HepG2 (cell line): Measurements from ENCODE around the gene DBNDD2. TPM values are rescaled to one million over a fixed set of nuclear protein-coding genes. Genes with fewer than 3 reads are reported as not detected.

Experiments used
- ASH2L ChIP-seq: fragments of 300-600, 200-600 bp; sonication (generic); IDR thresholded peaks from 2 replicates; pipeline ENCODE4 v1.7.0; 2017; ENCODE audit warnings: low read depth, mild to moderate bottlenecking, moderate library complexity, mixed read lengths, low read length; ENCODE audit not compliant: insufficient read length
- BCLAF1 ChIP-seq: fragments of 450-650 bp; IDR thresholded peaks from 2 replicates; pipeline ENCODE4 v1.6.1; 2017; ENCODE audit warnings: mild to moderate bottlenecking
- EP300 ChIP-seq, 3 experiments: sonication (generic) in 1 of 3; formaldehyde crosslinking in 1 of 3; IDR thresholded peaks; 2 replicates each; pipeline versions ENCODE4 v1.5.1 to v1.6.1; 2011 to 2020; ENCODE audit warnings: low read depth in 2 of 3, low read length in 2 of 3, borderline replicate concordance in 1 of 3, improper control_type of control experiment in 1 of 3, mild to moderate bottlenecking in 1 of 3, missing genetic modification reagents in 1 of 3, moderate library complexity in 1 of 3
- GATA4 ChIP-seq: sonication (generic); IDR thresholded peaks from 2 replicates; pipeline ENCODE4 v1.6.1; 2016; ENCODE audit warnings: antibody characterized with exemption, low read depth, borderline replicate concordance
- GATAD1 ChIP-seq: IDR thresholded peaks from 2 replicates; pipeline ENCODE4 v1.6.1; 2016; ENCODE audit warnings: missing genetic modification reagents, missing compliant biosample characterization
- HCFC1 ChIP-seq: fragments of 150-350 bp; IDR thresholded peaks from 2 replicates; pipeline ENCODE4 v1.6.1; 2014; ENCODE audit warnings: low read depth, low read length
- NAIF1 ChIP-seq: sonication (generic); formaldehyde crosslinking; IDR thresholded peaks from 2 replicates; pipeline ENCODE4 v1.5.0; 2020; ENCODE audit warnings: mild to moderate bottlenecking, missing genetic modification reagents, borderline replicate concordance
- NFAT5 ChIP-seq: sonication (generic); formaldehyde crosslinking; IDR thresholded peaks from 2 replicates; pipeline ENCODE4 v1.4.0; 2020; ENCODE audit warnings: missing genetic modification reagents
- NFIC ChIP-seq: IDR thresholded peaks from 2 replicates; pipeline ENCODE4 v1.6.1; 2012; ENCODE audit warnings: mild to moderate bottlenecking, low read length, inconsistent platforms
- SIX1 ChIP-seq: sonication (generic); formaldehyde crosslinking; IDR thresholded peaks from 2 replicates; pipeline ENCODE4 v1.4.0; 2020; ENCODE audit warnings: missing genetic modification reagents, borderline replicate concordance
- SOX5 ChIP-seq: IDR thresholded peaks from 2 replicates; pipeline ENCODE4 v1.6.1; 2016; ENCODE audit warnings: borderline replicate concordance
- STAT5B ChIP-seq: sonication (generic); formaldehyde crosslinking; IDR thresholded peaks from 2 replicates; pipeline ENCODE4 v1.4.0; 2020; ENCODE audit warnings: missing genetic modification reagents
- TCF12 ChIP-seq, 2 experiments: fragments of 450-650 bp in 1 of 2; sonication (generic) in 1 of 2; formaldehyde crosslinking in 1 of 2; IDR thresholded peaks; 2 replicates each; pipeline versions ENCODE4 v1.6.1 to v1.8.0; 2017 to 2022; ENCODE audit warnings: antibody characterized with exemption in 1 of 2, mild to moderate bottlenecking in 1 of 2, missing genetic modification reagents in 1 of 2, moderate library complexity in 1 of 2
- TCF7L2 ChIP-seq: IDR thresholded peaks from 2 replicates; pipeline ENCODE4 v1.6.1; 2011; ENCODE audit warnings: mild to moderate bottlenecking, low read depth, low read length, moderate library complexity
- TEAD2 ChIP-seq: sonication (generic); formaldehyde crosslinking; IDR thresholded peaks from 2 replicates; pipeline ENCODE4 v1.9.0; 2021; ENCODE audit warnings: missing genetic modification reagents
- TEAD3 ChIP-seq: optimal IDR thresholded peaks from 2 replicates; pipeline ENCODE3; 2016; ENCODE audit warnings: borderline replicate concordance
- THAP11 ChIP-seq: IDR thresholded peaks from 2 replicates; pipeline ENCODE4 v1.6.1; 2016; ENCODE audit warnings: missing biosample characterization, missing genetic modification reagents
- ZBTB43 ChIP-seq: sonication (generic); formaldehyde crosslinking; conservative IDR thresholded peaks from 2 replicates; pipeline ENCODE4 v1.4.0; 2020; ENCODE audit warnings: missing genetic modification reagents
- ZNF414 ChIP-seq: sonication (generic); formaldehyde crosslinking; IDR thresholded peaks from 2 replicates; pipeline ENCODE4 v1.5.0; 2020; ENCODE audit warnings: missing genetic modification reagents
- polyA plus RNA-seq, 8 experiments: library from polyadenylated mRNA; depleted of rRNA in 3 of 8; stranded (reverse) in 7 of 8; unstranded in 1 of 8; fragments of >200 nt; fragmentation: Illumina TruSeq in 4 of 8; extraction: Trizol in 4 of 8; gene quantifications; 2 replicates each; pipeline versions ENCODE4 v1.2.1 to v1.2.3, GENCODE V29; 2011 to 2016; ENCODE audit warnings: low read depth in 4 of 8, missing spikeins in 1 of 8, mixed read lengths in 1 of 8; ENCODE audit not compliant: insufficient read depth in 1 of 8
- total RNA-seq, 5 experiments: library from RNA; depleted of rRNA; stranded (reverse); fragments of >200 nt; fragmentation: Illumina TruSeq; extraction: Trizol; gene quantifications; 2 replicates each; pipeline ENCODE4 v1.2.3, GENCODE V29; 2016; ENCODE audit warnings: low read depth in 1 of 5

The DBNDD2 gene
- total and polyA plus RNA-seq, 2 of the 13 experiments (the other 11 are each of a cell fraction or from before 2014, with no cell fraction given), result 16.7 to 47.6 TPM

- TF ChIP-seq NAIF1 (CRISPR knock-in tag), result no peak
- no peak for TF ChIP-seq GATAD1 (CRISPR knock-in tag)
- TF ChIP-seq SIX1 (CRISPR knock-in tag), result no peak
- no peak for TF ChIP-seq THAP11
- no peak; the same call in 1 of the 2 replicates for TF ChIP-seq STAT5B (CRISPR knock-in tag)
- no peak for TF ChIP-seq GATA4
- no peak for TF ChIP-seq ASH2L
- TF ChIP-seq HCFC1, result no peak
- no peak for TF ChIP-seq TCF12 (IDR thresholded peaks at IDR 0.05)
- TF ChIP-seq TCF12 (CRISPR knock-in tag; IDR thresholded peaks at IDR 0.05), result no peak
- TF ChIP-seq ZNF414 (CRISPR knock-in tag), result no peak
- no peak for TF ChIP-seq BCLAF1
- no peak for TF ChIP-seq NFAT5
- TF ChIP-seq EP300 (IDR thresholded peaks at IDR 0.05; ENCODE audit: low read depth in 2 of 2, low read length in 2 of 2), result no peak
- TF ChIP-seq EP300 (CRISPR knock-in tag; IDR thresholded peaks at IDR 0.05; ENCODE audit: borderline replicate concordance), result no peak
- TF ChIP-seq NFIC, result no peak
- TF ChIP-seq TEAD3 (CRISPR knock-in tag), result no peak
- TF ChIP-seq ZBTB43, result no peak
- no peak; the same call in 1 of the 2 replicates for TF ChIP-seq TEAD2 (CRISPR knock-in tag)
- TF ChIP-seq SOX5 (CRISPR knock-in tag), result 0 out of 2 replicates have a peak, but pooled peaks have one; percentile 2
- TF ChIP-seq TCF7L2, result no peak
Measured at GRCh38 chr20:45363611-45364492, 44.2 kb upstream of the DBNDD2 start (continued).
